ENCODE measurements around the gene LYPLAL1.

The LYPLAL1 gene

DNA sequence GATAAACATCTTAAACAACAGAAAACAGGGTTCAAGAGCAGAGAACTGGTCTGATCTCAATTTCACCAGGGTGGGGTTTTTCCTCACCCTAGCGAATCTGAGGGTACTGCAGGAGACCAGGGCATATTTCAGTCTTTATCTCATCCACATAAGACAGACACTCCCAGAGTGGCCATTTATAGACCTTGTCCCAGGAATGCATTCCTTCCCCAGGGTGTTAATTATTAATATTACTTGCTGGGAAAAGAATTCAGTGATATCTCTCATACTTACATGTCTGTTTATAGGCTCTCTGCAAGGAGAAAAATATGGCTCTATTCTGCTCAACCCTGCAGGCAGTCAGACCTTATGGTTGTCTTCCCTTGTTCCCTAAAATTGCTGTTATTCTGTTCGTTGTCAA is 84.1 kb downstream of the LYPLAL1 start:
- TF ChIP-seq, protein P1, sequence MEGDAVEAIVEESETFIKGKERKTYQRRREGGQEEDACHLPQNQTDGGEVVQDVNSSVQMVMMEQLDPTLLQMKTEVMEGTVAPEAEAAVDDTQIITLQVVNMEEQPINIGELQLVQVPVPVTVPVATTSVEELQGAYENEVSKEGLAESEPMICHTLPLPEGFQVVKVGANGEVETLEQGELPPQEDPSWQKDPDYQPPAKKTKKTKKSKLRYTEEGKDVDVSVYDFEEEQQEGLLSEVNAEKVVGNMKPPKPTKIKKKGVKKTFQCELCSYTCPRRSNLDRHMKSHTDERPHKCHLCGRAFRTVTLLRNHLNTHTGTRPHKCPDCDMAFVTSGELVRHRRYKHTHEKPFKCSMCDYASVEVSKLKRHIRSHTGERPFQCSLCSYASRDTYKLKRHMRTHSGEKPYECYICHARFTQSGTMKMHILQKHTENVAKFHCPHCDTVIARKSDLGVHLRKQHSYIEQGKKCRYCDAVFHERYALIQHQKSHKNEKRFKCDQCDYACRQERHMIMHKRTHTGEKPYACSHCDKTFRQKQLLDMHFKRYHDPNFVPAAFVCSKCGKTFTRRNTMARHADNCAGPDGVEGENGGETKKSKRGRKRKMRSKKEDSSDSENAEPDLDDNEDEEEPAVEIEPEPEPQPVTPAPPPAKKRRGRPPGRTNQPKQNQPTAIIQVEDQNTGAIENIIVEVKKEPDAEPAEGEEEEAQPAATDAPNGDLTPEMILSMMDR (IDR thresholded peaks at IDR 0.05; ENCODE audit: unreplicated experiment in 3 of 3), result no peak
- Mint-ChIP-seq H3K4me3 (no peak overlapping the region), H3K36me3 (ENCODE audit: low read depth) (peaks cover 65% of the 10 kb centered on the region), H3K27me3 (ENCODE audit: low read depth) (peaks cover under 1% of the 10 kb centered on the region), H3K9me3 (peaks cover 61% of the 10 kb centered on the region), H3K4me1 (no peaks in the 10 kb centered on the region), H3K27ac (no peak overlapping the region)

DNA sequence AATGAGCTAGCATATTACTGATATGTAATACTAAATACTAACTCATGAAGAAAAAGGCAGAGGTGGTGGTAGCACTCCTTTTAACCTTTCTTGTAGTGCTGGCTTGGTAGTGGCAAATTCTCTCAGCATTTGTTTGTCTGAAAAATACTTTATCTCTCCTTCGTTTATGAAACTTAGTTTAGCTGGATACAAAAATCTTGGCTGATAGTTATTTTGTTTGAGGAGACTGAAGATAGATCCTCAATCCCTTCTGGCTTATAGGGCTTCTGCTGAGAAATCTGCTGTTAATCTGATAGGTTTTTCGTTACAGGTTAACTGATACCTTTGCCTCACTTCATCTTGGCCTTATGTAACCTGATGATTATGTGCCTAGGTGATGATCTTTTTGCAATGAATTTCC is 87.8 kb downstream of the LYPLAL1 start:
- no peak overlapping the region for H3K27ac Mint-ChIP-seq
- H3K36me3 Mint-ChIP-seq (ENCODE audit: low read depth), result peaks cover 47% of the 10 kb centered on the region
- peaks cover 5% of the 10 kb centered on the region for H3K4me1 Mint-ChIP-seq
- H3K9me3 Mint-ChIP-seq, result peaks cover 45% of the 10 kb centered on the region
- no peak overlapping the region for H3K4me3 Mint-ChIP-seq
- TF ChIP-seq, protein P1 (IDR thresholded peaks at IDR 0.05; ENCODE audit: unreplicated experiment in 3 of 3), result no peak
- peaks cover 3% of the 10 kb centered on the region for H3K27me3 Mint-ChIP-seq (ENCODE audit: low read depth)
